ENCODE measurements around the gene PUS7.
"Not testable (repeated sequence)": the region's sequence is repeated elsewhere in the genome, so short reads cannot be mapped to it uniquely, and the experiment has no call there.

PUS7 gene

GRCh38 chr7:105521717-105522463 is at the start of gene PUS7:
Gene PUS7, minus strand, starts transcription at chr7:105522271. Its CDS starts 13,759 bp downstream, at chr7:105508512.
- peak; percentile 24 to 90 (median 82) for DNase-seq

- DNase-seq, result no peak
Measured at GRCh38 chr7:105567821-105568220, 45.8 kb upstream of the PUS7 start.

- no peak for DNase-seq
Measured at GRCh38 chr7:105567024-105567423, 45.0 kb upstream of the PUS7 start.

GRCh38 chr7:105565190-105565589 is 43.1 kb upstream of the PUS7 start:
- DNase-seq, result no peak

- DNase-seq, result no peak
Measured at GRCh38 chr7:105559926-105560325, 37.9 kb upstream of the PUS7 start.

GRCh38 chr7:105538339-105538738 is 16.3 kb upstream of the PUS7 start:
- no peak for DNase-seq

- DNase-seq, result no peak
Measured at GRCh38 chr7:105532709-105533460, 10.8 kb upstream of the PUS7 start.

- DNase-seq, result peak; percentile 14 to 88 (median 82)
Measured at GRCh38 chr7:105531792-105532671, 10.0 kb upstream of the PUS7 start, which contains the start of gene RINT1. Gene RINT1, plus strand, starts transcription at chr7:105532201. Its CDS starts 115 bp downstream, at chr7:105532316.

GRCh38 chr7:105530546-105530945 is 8.5 kb upstream of the PUS7 start:
- no peak for DNase-seq

GRCh38 chr7:105530126-105530525 is 8.1 kb upstream of the PUS7 start:
- DNase-seq, result no peak

- DNase-seq, result not testable (repeated sequence)
Measured at GRCh38 chr7:105527737-105528136, 5.7 kb upstream of the PUS7 start.

- no peak for DNase-seq
Measured at GRCh38 chr7:105524840-105525239, 2.8 kb upstream of the PUS7 start.

- DNase-seq, result not testable (repeated sequence)
Measured at GRCh38 chr7:105524423-105524822, 2.4 kb upstream of the PUS7 start.

- DNase-seq, result peak in 13 of 14 donors; percentile 10 to 67 (median 53)
Measured at GRCh38 chr7:105521027-105521716, 899 bp downstream of the PUS7 start.

GRCh38 chr7:105520620-105521019 is 1.5 kb downstream of the PUS7 start:
- DNase-seq, result not testable (repeated sequence)

GRCh38 chr7:105519353-105519752 is 2.7 kb downstream of the PUS7 start:
- DNase-seq, result no peak

GRCh38 chr7:105515610-105516009 is 6.5 kb downstream of the PUS7 start:
- DNase-seq, result not testable (repeated sequence)

GRCh38 chr7:105512926-105513526 is 9.0 kb downstream of the PUS7 start:
- no peak for DNase-seq

GRCh38 chr7:105512415-105512814 is 9.7 kb downstream of the PUS7 start:
- no peak for DNase-seq

GRCh38 chr7:105502173-105502572 is 19.9 kb downstream of the PUS7 start:
- no peak for DNase-seq

- DNase-seq, result no peak
Measured at GRCh38 chr7:105497016-105497415, 25.1 kb downstream of the PUS7 start.

- DNase-seq, result no peak
Measured at GRCh38 chr7:105496521-105496920, 25.6 kb downstream of the PUS7 start.

Data from C1 segment of cervical spinal cord (tissue), 14 donors.